ENCODE measurements around the gene ATRNL1.
"Not testable (repeated sequence)": the region's sequence is repeated elsewhere in the genome, so short reads cannot be mapped to it uniquely, and the experiment has no call there.

Gene ATRNL1

GRCh38 chr10:115638246-115638645 is 545.1 kb downstream of the ATRNL1 start:
- DNase-seq = no peak

GRCh38 chr10:115649217-115649616 is 556.1 kb downstream of the ATRNL1 start:
- DNase-seq = no peak

DNA sequence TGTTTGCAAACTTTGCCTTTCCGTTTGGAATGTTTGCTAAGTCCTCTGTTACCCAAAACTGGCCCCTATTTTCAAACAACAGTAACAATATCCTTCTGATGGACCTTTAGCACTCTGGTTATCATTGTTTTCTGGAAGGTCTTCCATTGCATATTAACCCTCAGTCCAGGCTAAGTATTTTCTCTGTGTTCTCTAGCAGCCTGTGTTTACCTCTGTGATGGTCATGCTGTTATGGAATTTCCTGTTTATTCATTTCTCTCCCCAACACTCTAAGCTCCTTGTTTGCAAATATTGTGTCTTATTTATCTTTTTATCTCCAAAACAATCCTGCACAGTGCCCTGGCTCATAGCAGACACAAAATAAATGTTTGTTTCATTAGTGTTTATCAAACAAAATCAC is 560.3 kb downstream of the ATRNL1 start:
- DNase-seq = no peak

DNA sequence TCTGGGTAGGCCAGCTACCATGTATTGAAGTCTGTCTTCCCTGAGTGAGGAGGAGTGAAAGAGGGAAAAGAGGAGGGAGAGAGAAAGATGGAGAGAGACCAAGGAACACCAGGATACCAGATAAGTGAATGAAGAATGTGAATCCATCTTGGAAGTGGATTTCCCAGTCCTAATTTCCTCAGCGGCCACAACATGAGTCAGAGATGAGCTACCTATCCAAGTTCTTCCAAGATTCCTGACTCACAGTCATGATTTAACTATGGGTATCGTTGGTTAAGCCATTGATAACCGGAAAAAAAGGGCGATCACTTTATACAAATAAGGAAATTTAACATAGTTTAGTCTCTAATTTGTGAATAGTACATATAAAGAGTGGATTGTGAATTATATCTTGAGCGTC is 561.8 kb downstream of the ATRNL1 start:
- DNase-seq = no peak

GRCh38 chr10:115657161-115657860 is 564.1 kb downstream of the ATRNL1 start:
- DNase-seq = no peak

- no peak for DNase-seq
These were observed 566.5 kb downstream of the ATRNL1 start for GRCh38 chr10:115659616-115660015.

GRCh38 chr10:115660391-115660790 is 567.2 kb downstream of the ATRNL1 start:
- no peak for DNase-seq

DNA sequence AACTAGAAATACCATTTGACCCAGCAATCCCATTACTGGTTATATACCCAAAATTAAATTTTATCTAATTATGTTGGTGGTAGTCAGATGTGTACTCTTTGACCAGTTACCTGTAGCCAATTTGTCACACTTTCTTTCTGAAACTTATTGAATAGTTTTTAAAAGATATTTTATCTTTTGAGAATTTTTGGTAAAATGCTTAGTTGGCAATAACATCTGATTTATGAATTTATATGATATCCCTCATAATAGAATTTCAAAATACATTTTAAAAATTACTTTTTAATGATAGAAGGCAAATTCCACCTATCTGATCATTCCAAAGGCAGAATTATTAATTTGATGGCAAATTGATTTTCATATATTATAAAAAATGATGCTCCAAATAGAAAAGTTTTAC is 569.3 kb downstream of the ATRNL1 start:
- no peak for DNase-seq

- no peak for DNase-seq
These were observed 572.4 kb downstream of the ATRNL1 start for GRCh38 chr10:115665549-115665948.

DNA sequence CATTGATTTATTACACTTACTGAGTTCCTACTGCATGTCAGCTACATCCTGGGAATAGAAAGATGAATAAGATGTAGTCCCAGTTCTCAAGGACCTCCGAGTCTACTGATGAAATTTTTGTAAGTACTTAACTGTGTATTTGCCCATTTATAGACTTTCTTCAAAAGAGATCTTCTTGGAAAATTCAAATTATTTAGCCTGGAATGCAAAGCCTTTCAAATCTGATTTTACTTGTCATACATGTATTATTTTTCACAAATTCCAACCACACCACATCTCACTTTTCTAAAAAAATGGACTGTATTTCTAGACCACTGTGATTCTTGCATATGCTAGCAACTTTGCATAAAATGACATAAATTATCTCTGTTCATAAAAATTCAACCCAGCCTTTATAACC is 581.3 kb downstream of the ATRNL1 start:
- DNase-seq = no peak

DNA sequence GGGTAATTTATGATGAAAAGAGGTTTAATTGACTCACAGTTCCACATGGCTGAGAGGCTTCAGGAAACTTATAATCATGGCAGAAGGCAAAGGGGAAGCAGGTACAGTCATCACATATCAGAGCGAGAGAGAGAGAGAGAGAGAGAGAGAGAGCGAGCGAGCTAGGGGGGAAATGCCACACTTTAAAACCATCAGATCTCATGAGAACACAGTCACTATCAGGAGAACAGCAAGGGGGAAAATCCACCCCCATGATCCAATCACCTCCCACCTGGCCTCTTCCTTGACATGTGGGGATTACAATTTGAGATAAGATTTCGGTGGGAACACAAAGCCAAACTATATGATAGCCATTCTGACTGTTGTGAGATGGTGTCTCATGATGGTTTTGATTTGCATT is 603.6 kb downstream of the ATRNL1 start:
- no peak for DNase-seq

- no peak for DNase-seq
These were observed 612.9 kb downstream of the ATRNL1 start for GRCh38 chr10:115706026-115706425.

DNA sequence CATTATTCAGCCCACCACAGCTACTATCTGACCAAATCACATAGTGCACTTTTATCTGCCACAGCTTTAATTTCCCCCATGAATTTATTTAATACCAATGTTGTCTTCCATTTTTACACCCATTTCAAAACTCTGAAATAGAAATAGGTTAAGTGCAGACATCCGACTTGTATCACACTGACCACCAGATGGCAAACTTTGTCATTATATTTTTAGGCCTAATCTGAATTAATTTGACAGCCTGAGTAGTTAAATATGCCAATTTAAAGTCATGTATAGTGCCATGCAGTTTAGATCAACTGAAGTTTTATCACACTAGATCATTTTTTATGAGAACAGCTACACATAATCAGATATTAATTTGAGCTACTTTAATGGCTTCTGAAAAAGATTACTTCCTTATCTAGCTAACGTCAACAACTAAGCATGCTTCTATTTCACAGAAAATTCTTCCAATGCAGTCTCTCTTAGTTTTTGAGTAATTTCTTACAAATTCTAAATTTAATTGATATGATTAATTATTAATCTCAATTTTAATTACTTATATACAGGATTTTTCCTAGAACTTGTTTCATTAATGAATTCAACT is 613.4 kb downstream of the ATRNL1 start:
- DNase-seq = peak; percentile 18

- no peak for DNase-seq
These were observed 617.0 kb downstream of the ATRNL1 start for GRCh38 chr10:115710136-115710535.

DNA sequence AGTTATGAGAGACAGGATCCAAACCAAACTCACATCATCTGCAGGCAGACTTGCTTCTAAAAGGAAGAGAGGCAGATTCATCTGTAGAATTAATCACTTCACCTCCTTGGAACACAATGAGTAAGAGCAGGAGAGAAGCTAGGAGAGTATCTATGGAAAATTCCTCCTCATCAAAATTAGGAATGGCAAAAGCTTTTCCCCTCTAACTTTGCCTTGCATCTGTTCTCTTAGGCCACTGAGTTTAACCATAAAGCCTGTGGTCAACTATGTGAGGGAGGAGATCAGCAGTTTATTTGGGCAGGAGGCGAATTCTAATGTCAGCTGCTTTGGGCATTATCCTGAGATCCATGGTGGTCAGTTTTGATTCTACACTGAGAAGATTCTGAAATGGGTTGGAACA is 618.1 kb downstream of the ATRNL1 start:
- DNase-seq = no peak

GRCh38 chr10:115720121-115720520 is 627.0 kb downstream of the ATRNL1 start:
- DNase-seq = no peak

GRCh38 chr10:115727129-115727528 is 634.0 kb downstream of the ATRNL1 start:
- no peak for DNase-seq

GRCh38 chr10:115744089-115744488 is 650.9 kb downstream of the ATRNL1 start:
- no peak for DNase-seq

GRCh38 chr10:115745943-115746342 is 652.8 kb downstream of the ATRNL1 start:
- no peak for DNase-seq

DNA sequence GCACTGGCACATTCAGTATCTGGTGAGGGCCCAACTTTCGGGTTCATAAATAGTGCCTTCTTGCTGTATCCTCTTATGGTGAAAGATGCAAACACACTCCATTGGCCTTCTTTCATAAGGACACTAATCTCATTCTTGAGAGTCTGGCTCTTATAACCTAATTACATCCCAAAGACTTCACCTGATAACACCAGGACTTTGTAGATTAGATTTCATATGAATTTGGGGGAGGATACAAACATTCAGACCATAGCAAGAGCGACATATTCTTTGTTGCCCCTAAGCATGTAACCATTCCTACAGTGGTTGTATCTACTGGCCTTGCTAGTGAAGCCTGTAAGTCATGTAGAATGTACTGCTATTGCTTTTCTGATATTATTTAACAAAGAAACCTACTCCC is 654.6 kb downstream of the ATRNL1 start:
- DNase-seq = no peak

DNA sequence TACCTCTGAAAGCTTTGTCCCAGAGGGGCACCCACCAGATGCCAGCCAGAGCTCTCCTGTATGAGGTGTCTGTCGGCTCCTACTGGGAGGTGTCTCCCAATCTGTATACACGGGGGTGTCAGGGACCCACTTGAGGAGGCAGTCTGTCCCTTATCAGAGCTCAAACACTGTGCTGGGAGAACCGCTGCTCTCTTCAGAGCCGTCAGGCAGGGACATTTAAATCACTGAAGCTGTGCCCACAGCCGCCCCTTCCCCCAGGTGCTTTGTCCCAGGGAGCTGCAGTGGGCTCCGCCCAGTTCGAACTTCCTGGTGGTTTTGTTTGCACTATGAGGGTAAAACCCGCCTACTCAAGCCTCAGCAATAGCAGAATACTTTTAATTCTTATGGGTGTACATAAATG is 665.3 kb downstream of the ATRNL1 start:
- not testable (repeated sequence) for DNase-seq

GRCh38 chr10:115760131-115760530 is 667.0 kb downstream of the ATRNL1 start:
- DNase-seq = no peak

GRCh38 chr10:115761166-115761565 is 668.0 kb downstream of the ATRNL1 start:
- no peak for DNase-seq

- no peak for DNase-seq
These were observed 668.9 kb downstream of the ATRNL1 start for GRCh38 chr10:115762029-115762428.

- DNase-seq = no peak
These were observed 678.6 kb downstream of the ATRNL1 start for GRCh38 chr10:115771755-115772154.
